ENCODE data around the gene ADGRA1.

DNA sequence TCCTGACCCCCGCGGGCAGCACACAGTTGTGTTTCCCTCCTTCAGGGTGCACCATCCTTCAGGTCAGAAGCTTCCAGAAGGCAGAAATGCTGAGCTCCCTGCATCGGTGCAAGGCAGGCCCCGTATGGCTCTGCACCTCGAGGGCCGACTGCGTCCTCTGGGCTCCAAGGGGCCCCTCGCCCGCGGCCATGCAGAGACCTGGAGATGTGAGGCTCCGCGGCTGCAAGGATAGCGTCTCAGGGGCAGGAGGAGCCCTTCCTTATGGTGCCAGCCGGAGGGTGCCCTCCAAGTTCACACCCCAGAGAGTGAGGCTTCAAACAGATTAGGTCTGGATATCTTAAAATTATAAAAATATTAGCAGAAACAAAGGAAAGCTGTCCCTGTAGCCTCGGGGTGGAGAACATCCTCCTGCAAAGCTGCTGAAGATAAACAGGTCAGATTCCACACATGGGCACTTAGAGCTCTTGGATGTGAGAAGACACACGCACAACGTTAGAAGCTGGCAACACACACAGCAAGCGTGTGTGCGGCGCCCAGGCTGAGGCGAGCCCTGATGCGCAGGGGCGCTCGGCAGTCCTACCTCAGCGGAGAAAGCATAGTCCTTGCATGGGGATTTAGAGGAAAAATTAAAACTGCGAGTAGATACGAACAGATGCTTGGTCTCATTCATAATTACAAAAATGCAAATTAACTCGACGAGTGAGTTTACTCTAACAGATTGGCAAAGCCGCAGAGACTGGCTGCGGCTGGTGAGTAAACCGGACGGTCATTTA is 92.7 kb downstream of the ADGRA1 start:
- TF ChIP-seq ELF4 (IDR thresholded peaks at IDR 0.05) (no peak), SP1 (IDR thresholded peaks at IDR 0.05) (no peak), LEF1 (IDR thresholded peaks at IDR 0.05; ENCODE audit: borderline replicate concordance) (no peak), FOXK2 (IDR thresholded peaks at IDR 0.05) (no peak), ZNF384 (IDR thresholded peaks at IDR 0.05) (no peak), FOXM1 (IDR thresholded peaks at IDR 0.05; ENCODE audit: borderline replicate concordance) (no peak), HDGF (IDR thresholded peaks at IDR 0.05; ENCODE audit: borderline replicate concordance) (no peak), FOXA1 (IDR thresholded peaks at IDR 0.05) (no peak), ARNT (IDR thresholded peaks at IDR 0.05) (no peak), CTBP1 (IDR thresholded peaks at IDR 0.05; ENCODE audit: borderline replicate concordance) (no peak), BHLHE40 (IDR thresholded peaks at IDR 0.05; ENCODE audit: borderline replicate concordance) (no peak), L3MBTL2 (conservative IDR thresholded peaks at IDR 0.05) (no peak)
- TF ChIP-seq, protein P1, sequence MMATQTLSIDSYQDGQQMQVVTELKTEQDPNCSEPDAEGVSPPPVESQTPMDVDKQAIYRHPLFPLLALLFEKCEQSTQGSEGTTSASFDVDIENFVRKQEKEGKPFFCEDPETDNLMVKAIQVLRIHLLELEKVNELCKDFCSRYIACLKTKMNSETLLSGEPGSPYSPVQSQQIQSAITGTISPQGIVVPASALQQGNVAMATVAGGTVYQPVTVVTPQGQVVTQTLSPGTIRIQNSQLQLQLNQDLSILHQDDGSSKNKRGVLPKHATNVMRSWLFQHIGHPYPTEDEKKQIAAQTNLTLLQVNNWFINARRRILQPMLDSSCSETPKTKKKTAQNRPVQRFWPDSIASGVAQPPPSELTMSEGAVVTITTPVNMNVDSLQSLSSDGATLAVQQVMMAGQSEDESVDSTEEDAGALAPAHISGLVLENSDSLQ (IDR thresholded peaks at IDR 0.05) = no peak

Measured in HEK293T (cell line).